MV-4-11 (cell line): ENCODE measurements around the gene AHNAK.

Experiments used
- DNase-seq: peaks from one replicate; lab custom pipeline; 2025; lab: John Stamatoyannopoulos, UW

Gene AHNAK

GRCh38 chr11:62494246-62494645 lies 52.4 kb downstream of the AHNAK start:
- no peak for DNase-seq

- DNase-seq, result no peak
These were observed 52.8 kb downstream of the AHNAK start for GRCh38 chr11:62493801-62494200.

- DNase-seq, result no peak
These were observed 54.0 kb downstream of the AHNAK start for GRCh38 chr11:62492586-62492985.

GRCh38 chr11:62491571-62492329 lies 54.9 kb downstream of the AHNAK start:
- DNase-seq, result no peak

- no peak for DNase-seq
These were observed 57.4 kb downstream of the AHNAK start for GRCh38 chr11:62489204-62489603.

GRCh38 chr11:62487738-62488551 lies 58.7 kb downstream of the AHNAK start:
- DNase-seq, result no peak

GRCh38 chr11:62487136-62487535 lies 59.5 kb downstream of the AHNAK start:
- DNase-seq, result no peak

- DNase-seq, result no peak
These were observed 62.3 kb downstream of the AHNAK start for GRCh38 chr11:62484352-62484751.

- no peak for DNase-seq
These were observed 63.9 kb downstream of the AHNAK start for GRCh38 chr11:62482753-62483152.

- DNase-seq, result no peak
These were observed 66.9 kb downstream of the AHNAK start for GRCh38 chr11:62479631-62480201.

- DNase-seq, result no peak
These were observed 68.7 kb downstream of the AHNAK start for GRCh38 chr11:62477927-62478326.

GRCh38 chr11:62472063-62472884 lies 74.3 kb downstream of the AHNAK start:
- peak; percentile 58 for DNase-seq

GRCh38 chr11:62471603-62472002 lies 75.0 kb downstream of the AHNAK start:
- DNase-seq, result no peak

- no peak for DNase-seq
These were observed 78.0 kb downstream of the AHNAK start for GRCh38 chr11:62468577-62468976.

- no peak for DNase-seq
These were observed 80.2 kb downstream of the AHNAK start for GRCh38 chr11:62466444-62466843.

GRCh38 chr11:62464655-62465054 lies 82.0 kb downstream of the AHNAK start:
- DNase-seq, result no peak

GRCh38 chr11:62463121-62463542 lies 83.5 kb downstream of the AHNAK start:
- peak; percentile 43 for DNase-seq

GRCh38 chr11:62462508-62462892 lies 84.1 kb downstream of the AHNAK start:
- DNase-seq, result no peak

GRCh38 chr11:62461740-62462507 lies 84.7 kb downstream of the AHNAK start:
- no peak for DNase-seq

- peak; percentile 21 for DNase-seq
These were observed 87.5 kb downstream of the AHNAK start for GRCh38 chr11:62459080-62459479.
